GM19193 (cell line): Measurements from ENCODE around the gene SEMA6B.

ENCODE experiments used
- POLR2A ChIP-seq: IDR thresholded peaks from 4 replicates; pipeline ENCODE4 v1.6.1; 2011; ENCODE audit not compliant: insufficient read depth, insufficient read length; ENCODE audit errors: extremely low read depth

SEMA6B gene

GRCh38 chr19:4580021-4580901 is 20.8 kb upstream of the SEMA6B start:
- no peak for TF ChIP-seq POLR2A

GRCh38 chr19:4579389-4579788 is 19.9 kb upstream of the SEMA6B start:
- TF ChIP-seq POLR2A: no peak

- TF ChIP-seq POLR2A: no peak
These were observed 19.2 kb upstream of the SEMA6B start for GRCh38 chr19:4578552-4579248.

GRCh38 chr19:4577020-4577782 is 17.7 kb upstream of the SEMA6B start:
- no peak for TF ChIP-seq POLR2A

GRCh38 chr19:4576016-4576933 is 16.8 kb upstream of the SEMA6B start:
- no peak for TF ChIP-seq POLR2A

GRCh38 chr19:4575267-4576015 is 16.0 kb upstream of the SEMA6B start:
- no peak for TF ChIP-seq POLR2A

- TF ChIP-seq POLR2A: no peak
These were observed 14.2 kb upstream of the SEMA6B start for GRCh38 chr19:4573682-4574081.

GRCh38 chr19:4571305-4571917 is 11.9 kb upstream of the SEMA6B start:
- TF ChIP-seq POLR2A: no peak

GRCh38 chr19:4570916-4571304 is 11.4 kb upstream of the SEMA6B start:
- TF ChIP-seq POLR2A: no peak

- TF ChIP-seq POLR2A: no peak
These were observed 10.9 kb upstream of the SEMA6B start for GRCh38 chr19:4570402-4570801.

- TF ChIP-seq POLR2A: no peak
These were observed 9.4 kb upstream of the SEMA6B start for GRCh38 chr19:4568886-4569285.

GRCh38 chr19:4567584-4568071 is 8.1 kb upstream of the SEMA6B start:
- TF ChIP-seq POLR2A: no peak

GRCh38 chr19:4566402-4567051 is 7.0 kb upstream of the SEMA6B start:
- no peak for TF ChIP-seq POLR2A
